CD4-positive, alpha-beta T cell treated with Interleukin-6 at 100 ng/mL for 8 hours (primary cell): ENCODE measurements around the gene BTRC.
A peak's percentile ranks its signal among the peaks of the same experiment; 100 is the strongest.

ENCODE experiments used
- DNase-seq: peaks from one replicate; pipeline ENCODE4 v3.0.0-alpha.2; 2020; ENCODE audit warnings: mixed read lengths, low spot score

BTRC gene

DNA sequence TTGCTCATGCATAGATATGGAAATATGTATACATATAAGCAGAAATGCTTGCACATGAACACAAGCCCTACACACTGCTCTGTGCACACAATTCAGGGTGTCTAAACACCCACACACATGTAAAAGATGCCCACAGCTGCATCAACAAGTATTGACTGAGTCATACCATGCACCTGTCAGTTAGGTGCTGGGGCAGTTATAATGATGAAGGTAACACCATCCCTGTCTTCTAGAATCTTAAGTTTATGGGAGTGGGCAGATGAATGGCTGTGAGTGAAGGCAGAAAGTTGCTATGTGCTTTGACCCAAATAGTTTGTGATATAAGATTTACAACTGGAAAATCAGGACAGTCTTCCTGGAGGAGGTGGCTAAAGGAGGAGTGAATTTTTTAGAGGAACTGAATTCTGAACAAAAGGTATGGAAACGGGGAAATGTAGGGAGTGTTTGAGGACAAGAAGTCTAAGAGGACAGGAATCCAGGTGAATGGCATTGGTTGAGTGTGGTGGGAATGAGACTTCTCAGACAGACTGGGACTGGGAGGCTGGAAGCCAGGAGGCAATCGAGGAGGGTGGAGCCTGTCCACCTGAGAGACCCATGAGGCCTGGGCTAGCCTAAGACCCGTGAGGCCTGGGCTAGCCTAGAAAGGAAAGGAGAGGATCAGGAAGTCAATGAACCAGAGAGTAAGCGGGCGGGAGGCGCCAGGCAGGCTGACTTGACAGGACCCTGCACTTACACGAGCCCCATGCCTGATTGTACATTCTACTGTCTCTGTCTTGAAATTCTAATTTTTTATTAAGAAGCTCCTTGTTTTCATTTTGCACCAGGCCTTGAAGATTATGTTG lies 213.4 kb downstream of the BTRC start:
- DNase-seq, result no peak

DNA sequence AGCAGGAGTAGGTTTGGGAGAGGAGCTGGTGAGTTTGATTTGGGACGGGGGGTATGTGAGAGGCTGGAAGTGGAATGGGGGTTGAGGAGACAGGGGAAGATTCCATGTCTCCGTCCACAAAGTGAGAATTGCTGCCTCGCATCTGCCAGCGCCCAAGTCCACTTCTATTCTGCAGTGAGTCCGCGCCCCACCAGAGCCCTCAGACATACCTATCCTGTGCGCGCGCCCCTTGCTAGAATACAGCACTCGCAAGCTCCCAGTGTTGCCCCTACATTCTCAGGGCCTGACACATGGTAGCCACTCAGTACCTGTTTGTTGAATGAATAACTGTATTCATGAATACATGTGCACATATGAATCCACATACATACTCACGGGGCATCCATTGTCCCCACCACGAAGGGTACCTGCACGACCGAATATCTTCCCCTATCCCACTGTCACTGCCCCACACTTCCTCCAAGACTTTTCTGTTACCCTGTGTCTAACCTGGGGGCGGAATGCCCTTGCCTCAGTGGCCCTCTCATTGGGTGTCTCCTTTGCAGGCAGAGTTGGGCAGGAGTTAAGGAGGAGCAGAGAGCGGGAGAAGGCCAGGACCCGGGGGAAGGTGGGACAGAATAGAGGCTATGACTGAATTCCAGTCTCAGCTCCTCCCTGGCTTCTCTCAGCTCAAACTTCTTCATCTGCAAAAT lies 214.2 kb downstream of the BTRC start:
- no peak for DNase-seq

DNA sequence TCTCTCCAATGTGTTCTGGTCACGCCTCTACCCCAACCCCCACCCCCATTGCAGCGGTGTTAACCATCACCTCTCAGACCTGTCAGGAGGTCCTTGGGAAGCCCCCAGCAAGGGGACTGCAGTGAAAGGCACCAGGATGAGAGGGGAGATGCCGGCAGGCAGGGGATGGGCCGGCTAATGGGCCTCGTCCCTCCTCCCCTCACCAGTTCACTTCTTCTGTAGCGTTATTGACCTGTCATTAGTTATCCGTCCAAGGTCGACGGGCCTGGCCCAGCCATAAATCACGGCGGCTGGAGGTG lies 215.3 kb downstream of the BTRC start:
- DNase-seq, result no peak

DNA sequence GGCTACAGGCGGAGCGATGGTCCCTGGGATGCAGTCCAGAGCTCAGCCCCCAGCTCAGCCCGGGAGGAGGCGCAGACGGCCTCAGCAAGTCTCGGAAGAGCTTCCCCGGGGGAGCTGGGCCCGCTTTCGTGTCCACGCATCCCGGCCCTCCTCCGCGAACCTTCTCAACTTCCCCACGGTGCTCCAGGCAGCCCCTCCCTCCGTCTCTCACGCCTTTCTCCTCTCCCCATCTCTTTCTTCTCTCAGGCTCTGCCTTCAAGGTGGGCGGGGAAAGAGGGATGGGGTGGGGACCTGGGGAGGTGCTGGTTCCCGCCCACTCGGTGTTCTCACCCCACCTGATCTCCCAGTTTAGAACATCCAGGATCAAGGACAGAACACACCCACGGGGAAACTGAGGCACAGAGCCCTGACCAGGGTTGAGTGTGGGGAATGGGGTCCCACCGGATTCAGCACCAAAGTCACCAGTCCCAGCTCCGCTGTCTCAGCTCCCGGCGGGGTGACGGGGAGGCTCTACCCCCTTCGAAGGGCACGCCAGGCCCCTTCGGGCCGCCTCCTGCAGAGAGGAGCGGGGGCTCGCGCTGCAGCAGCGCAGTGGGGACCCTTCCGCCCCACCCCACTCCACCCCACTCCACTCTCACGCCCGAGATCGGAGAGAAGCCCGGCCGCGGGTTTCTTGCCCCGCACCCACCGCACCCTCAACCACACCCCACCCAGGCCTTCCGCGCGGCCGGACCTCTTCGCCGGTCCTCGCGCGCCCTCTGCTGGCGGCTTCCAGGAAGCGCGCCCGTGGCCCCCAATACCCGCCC lies 215.9 kb downstream of the BTRC start:
- DNase-seq, result peak; percentile 73

DNA sequence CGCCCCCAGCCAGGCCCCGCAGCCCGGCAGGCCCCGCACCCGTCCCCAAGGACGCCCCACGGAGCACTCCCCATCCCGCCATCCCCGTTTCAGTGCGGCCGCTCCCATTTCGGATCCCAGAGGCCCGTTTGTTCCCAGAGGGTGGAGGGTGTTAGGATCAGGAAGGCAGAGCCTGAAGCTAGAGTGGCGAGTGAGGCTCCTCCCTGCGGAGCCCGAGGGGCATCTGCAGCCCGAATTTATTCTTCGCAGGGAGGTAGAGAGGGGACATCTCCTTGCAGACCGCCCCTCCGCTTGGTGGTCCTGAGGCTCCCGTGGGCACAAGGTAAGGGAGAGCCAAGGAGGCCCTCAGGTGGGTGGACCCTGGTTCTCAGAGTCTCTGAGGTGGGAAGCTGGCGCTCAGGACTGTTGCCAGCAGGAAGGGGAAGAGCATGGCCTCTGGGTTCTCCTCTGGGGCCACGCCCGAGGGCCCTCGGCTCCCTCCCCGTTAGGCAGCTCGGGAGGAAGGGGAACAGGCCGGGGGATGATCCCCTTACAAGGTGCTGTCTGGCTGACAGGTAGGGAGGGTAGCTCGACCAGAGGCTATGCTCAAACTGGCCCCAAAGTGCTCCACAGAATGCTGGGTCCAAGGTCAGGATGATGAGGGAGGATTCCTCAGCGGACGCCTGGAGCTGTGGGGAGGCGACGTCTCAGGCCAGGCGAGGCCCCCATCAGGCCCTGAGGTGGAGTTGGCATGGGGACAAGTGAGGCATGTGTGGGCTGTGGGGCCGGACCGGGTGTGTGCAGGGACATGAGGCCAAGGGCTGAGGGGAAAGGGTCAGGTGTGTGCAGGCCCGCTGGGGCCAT lies 216.7 kb downstream of the BTRC start:
- no peak for DNase-seq

DNA sequence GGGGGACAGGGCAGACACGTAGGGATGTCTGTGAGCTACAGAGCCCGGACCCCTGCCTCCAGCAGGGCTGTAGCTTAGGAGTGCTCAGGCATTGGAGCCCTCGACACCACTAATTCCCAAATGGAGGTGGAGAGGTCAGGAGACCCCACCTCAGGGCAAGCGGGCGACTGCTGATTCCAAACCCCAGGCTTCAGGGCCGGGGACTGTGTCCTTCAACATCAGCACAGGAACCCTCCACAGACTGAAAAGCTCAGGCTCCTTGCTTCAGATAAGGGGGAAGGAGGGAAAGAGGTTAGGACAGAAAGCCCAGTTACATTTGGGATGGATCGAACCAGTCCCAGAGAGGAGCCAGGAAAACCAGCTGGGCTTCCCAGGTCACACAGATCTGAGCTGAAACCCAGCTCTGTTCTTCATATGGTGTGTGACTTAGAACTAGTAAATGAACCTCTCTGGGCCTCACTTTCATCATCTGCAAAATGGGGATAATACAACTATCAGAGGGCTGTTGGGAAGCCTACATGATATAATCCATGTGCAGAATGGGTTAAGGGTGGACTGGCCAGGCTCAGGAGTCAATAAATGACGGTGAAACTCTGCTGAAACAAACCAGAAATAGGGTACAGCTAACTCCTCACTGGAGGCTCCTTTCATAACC lies 217.4 kb downstream of the BTRC start:
- DNase-seq, result no peak

DNA sequence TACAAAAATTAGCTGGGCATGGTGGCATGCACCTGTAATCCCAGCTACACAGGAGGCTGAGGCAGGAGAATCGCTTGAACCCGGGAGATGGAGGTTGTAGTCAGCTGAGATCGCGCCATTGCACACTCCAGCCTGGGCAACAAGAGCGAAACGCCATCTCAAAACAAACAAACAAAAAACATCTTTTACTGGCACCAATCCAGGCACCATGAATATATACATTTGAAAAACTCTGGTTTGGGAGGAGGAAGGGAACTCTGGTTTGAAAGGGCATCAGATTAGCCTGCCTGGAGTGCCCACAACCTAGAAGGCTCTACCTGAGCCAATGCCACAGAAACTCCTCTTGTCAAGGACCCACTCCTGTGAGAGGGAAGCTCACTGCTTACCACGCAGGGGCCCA lies 218.2 kb downstream of the BTRC start:
- DNase-seq, result no peak

DNA sequence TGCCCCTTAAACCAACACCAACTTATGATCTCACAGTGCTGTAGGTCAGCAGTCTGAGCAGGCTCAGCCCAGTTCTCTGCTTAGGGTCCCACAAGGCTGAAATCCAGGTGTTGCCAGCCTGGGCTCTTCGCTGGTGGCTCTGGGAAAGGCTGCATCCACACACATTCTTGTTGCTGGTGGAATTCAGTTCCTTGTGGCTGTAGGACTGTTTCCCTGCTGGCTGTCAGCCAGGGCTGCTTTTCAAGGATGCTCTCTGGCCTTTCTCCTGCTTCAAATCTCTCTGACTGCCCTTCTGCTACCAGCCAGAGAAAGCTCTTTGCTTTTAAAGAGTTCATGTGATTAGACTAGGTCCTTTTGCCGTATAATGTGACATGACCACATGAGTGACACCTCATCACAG lies 218.8 kb downstream of the BTRC start:
- DNase-seq, result no peak

DNA sequence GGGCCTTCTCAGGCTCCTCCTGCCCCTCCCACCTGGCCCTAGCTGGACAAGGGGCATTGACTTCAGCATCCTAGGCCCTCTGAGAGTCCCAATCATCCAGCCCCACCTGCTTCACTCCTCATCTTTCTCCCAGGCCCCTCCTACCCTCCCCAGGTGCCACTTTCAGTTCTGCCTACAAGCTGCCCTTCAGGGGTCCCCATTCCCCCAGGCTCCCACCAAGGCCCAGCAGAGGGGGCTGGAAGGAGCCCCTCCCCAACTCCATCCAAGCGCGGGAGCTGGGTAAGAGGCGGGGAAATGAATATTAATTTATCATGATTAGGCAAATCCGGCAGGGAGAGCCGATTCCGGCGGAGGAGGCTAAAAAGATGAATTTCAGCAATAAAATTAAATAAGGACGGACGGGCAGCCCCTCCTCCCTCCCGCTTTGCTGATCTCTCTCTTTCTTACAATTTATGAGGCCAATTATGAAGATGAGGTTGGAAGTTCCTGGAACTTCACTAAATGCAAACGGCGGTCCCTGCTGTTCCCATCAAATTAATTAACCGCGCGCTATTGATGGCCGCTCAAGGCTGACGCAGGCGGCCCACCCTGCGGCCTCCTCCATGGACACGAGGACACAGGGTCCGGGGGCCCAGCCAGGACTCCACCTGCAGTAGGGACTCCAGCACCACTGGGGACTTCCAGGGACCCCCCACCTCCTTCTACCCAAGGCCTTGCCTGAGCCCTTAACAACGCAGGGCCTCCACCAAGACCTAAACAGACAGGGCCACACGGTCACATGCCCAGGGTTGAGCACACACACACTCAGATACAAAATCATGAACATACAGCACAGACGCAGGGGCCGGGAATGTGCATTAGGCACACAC lies 220.2 kb downstream of the BTRC start:
- DNase-seq, result no peak

DNA sequence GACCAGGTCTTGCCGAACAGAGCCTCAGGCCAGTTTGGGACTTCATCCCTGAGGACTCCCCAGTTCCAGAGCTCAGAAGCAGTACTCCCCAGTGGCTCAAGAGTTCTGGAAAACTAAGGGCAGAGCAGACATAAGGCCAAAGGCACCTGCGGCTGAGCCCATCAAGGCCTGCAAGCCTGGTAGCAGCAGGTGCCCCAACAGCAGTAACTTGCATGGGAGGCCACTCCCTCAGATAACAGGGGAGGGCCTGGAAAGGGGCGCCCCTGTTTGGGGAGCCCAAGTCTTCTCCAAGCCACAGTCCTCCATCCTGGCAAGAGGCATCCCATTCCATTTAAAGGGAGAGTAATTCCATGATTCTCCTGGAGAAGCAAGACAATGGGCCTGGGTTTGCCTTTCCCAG lies 221.1 kb downstream of the BTRC start:
- DNase-seq, result no peak

DNA sequence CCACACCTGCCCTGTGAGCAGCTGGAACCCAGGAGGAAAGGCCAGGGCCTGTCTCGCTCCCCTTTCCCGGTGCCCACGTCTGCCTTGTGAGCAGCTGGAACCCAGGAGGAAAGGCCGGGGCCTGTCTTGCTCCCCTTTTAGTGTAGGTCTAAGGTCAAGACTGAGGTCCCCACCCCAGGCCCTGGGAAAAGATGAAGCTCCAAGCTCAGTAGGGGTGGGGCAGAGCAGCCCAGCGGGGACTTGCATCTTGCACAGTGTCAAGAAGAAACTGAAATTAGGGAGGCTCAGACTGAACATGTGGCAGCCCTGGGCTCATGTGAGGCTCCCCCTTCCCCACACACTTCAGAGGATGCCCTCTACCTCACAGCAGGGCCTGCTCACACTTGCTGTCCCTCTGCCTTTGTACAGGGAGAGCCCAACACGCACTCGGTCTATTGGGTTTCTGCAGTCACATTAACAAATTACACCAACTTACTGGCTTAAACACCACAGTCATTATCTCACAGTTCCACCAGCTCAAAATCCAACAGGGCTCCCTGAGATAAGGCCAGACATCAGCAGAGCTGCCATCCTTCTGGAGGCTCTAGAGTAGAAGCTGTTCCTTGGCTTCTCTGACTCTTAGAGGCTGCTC lies 221.7 kb downstream of the BTRC start:
- no peak for DNase-seq

DNA sequence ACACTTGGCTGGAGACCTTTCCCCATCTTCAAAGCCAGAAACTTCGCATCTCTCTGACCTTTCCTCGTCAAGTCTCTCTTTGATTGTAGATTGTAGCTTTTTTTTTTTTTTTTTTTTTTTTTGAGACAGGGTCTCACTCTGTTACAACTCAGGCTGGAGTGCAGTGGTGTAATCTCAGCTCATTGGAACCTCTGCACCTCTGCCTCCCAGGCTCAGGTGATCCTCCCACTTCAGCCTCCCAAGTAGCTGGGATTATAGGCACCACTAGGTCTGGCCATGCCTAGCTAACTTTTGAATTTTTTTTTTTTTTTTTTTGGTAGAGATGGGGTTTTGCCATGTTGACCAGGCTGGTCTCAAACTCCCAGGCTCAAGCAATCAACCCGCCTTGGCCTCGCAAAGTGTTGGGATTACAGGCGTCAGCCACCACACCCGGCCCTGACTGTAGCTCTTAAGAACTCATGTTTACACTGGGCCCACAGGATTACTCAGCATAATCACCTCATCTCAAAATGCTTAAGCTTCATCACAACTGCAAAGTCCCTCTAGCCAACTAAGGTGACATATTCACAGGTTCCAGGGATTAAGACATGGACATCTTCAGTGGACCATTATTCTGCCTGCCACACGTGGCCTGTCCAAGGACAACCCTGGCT lies 222.4 kb downstream of the BTRC start:
- no peak for DNase-seq

DNA sequence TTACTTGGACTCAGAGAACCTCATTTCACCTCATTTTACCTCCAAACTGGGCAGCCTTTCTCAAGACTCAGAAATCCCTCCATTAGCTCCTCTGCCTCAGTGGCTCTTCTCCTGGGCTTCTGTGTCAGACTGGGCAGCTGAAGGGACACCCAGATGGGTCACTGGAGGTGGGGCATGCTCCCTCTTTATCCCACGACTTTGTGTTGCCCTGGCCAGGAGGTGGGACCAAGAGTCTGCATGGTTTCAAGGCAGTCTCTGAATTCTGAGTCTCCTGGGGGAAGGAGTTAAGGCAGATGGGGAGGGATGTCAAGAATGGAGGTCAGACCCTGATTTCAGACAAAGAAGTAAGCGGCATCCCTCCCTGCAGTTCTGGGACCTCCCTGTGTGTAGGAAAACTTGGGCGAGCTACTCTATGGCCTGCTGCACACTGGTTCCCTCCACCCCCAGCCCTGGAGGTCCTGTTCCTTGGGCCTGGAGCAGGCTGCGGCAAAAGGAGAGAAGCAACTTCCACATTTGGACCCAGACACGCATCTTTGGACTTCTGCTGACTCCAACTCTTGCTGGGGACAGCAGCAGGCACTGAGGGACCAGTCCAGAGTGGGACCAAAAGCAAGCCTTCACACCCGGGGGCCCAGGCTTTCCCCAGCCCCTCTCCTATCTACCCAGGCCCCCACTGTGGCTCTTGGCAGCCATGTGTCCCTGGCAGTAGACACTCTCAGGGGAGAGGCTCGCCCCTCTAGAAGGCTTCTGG lies 223.3 kb downstream of the BTRC start:
- DNase-seq, result no peak

DNA sequence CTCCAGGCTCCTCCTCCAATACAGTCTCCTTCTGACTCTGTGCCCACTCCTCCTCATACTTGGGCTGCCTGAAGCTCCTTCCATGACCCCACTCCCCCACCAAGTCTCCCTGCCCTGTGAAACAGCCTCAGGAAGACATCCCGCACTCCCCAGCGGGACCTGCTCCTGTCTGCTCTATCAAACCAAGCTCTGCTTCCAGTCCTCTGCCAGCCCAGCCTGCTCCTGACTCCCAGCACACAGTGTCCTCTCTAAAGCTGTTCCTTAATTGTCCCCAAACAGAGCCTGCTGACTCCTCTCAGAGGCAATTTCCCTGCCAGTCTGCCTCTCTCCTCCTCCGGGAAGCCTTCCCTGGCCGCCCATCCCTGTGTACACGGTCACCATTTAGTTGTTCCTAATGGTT lies 224.2 kb downstream of the BTRC start:
- DNase-seq, result no peak

DNA sequence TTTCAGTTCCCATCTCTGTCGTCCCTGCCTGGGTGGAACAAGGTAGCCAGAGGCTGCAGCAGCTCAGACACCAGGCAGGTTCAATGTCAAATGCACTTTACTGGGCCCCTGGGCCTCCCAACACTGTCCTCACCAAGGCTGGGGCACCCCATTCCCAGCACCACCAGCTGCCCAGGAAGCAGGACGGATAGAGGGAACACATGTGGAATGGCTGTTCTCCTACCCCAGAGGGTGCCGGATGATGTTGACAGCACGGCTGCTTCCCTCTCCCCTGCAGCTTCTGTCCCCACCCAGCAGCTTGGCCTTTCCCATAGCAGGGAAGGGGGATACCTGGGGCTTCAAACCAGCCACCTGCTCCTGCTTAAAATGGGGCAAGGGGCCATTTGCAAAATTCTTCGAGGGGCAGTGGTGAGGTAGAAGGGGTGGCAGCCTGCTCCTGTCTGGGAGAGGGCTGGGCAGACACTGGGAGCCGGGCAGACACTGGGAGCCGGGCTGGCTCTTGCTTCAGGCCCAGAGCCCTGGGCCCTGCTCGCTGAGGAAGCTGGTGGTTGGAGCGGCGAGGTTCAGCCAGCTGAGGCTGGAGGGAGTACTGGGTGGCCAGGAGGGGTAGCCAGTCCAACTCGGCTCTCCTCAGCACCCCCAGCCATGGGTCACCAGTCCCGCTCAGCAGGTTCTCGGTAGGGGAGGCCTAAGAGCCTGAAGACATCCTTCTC lies 225.0 kb downstream of the BTRC start:
- no peak for DNase-seq

DNA sequence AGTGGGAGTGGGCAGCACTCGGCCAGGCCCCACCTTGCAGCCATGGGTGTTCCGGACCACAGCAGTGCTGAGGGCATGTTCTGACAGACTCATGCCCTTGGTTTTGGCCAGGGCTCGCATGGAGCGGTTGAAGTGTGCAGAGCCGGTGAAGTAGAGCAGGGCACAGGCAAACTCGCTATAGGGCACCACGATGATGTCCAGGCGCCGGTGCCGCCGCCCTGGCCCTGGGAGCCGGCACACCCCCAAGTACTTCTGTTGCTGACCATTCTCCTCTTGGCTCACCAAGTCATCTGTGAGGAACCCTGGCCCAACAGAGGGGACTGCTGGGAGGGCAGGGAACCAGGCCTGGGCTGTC lies 225.5 kb downstream of the BTRC start:
- DNase-seq, result no peak

DNA sequence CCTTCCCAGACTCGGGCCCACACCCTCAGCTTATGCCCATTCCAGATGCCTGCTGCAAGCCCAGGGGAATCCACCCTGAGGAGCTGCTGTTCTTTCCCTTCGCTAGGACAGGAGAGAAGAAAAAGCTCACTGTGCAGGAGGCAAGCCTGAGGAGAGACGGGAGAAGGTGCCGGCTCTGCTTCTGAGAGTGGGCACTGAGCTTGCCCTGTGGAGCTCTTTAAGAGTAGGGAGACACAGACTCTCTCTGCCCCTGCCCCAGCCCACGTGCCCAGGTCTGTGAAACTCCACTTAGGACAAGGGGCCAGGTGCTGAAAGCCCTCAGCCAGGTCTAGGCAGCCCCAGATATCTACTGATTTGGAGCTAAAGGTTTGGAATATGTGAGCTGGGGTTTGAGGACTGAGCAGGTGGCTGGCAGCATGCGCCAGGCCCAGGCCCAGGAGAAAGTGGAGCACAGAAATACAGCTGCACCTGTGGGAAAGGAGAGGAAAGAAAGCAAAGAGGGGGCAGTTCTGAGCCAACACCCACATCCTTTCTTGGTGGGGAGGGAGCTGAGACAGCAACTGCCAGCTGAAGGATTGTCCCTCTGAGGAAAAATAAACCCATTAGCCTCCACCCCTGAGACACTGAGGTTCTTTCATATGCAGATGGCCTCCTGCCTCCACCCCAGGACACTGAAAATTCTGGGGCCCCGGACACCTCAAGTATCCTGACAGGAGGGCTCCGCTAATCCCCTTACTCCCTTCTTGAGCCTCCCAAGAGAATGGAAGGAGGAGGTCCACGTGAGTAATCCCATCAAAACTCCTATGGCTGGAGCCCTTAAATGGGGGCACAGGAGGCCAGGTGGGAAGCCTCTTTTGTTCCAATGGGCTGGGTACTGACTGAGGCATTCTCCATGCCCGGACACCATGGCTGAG lies 226.8 kb downstream of the BTRC start:
- no peak for DNase-seq
